Ovary (tissue), 3 donors: Measurements from ENCODE around the gene DHX8.

Experiments used
- CTCF ChIP-seq, 3 donors: fragments of 450-650 bp in 2 of 3; fragments of 200-600 bp in 1 of 3; IDR thresholded peaks; one replicate each; pipeline versions ENCODE4 v1.5.1 to v1.8.0; 2016 to 2022; ENCODE audit warnings: antibody characterized with exemption in 3 of 3, mild to moderate bottlenecking in 1 of 3
- POLR2A ChIP-seq: fragments of 450-650 bp; IDR thresholded peaks from one replicate; pipeline ENCODE4 v1.6.1; 2017; ENCODE audit warnings: antibody characterized with exemption, mild to moderate bottlenecking, moderate library complexity
- donor health status: DM: no; HTN: no; CAD: no.

- TF ChIP-seq CTCF (IDR thresholded peaks at IDR 0.05) (no peak), POLR2A (no peak)
Observed at GRCh38 chr17:43554857-43555256, 71.1 kb downstream of the DHX8 start.
